ENCODE measurements around the gene DMRT2. TPM values are rescaled to one million over a fixed set of nuclear protein-coding genes. Genes with fewer than 3 reads are reported as not detected.
A peak's percentile ranks its signal among the peaks of the same experiment; 100 is the strongest.

Gene DMRT2
- total and polyA plus RNA-seq, 12 donors: 0.11 to 1.3 (median 0.27) TPM; not detected in 8

GRCh38 chr9:1034271-1034670 is 15.9 kb upstream of the DMRT2 start:
- peaks cover 5% of the 10 kb centered on the region for H3K27me3 ChIP-seq
- DNase-seq: no peak
- H3K4me1 ChIP-seq (replicated peaks in 1 of 2): no peaks in the 10 kb centered on the region
- intact Hi-C loops (cut with DNase I): no loop called here
- no peak overlapping the region for H3K4me3 ChIP-seq
- no peaks in the 10 kb centered on the region for H3K36me3 ChIP-seq (replicated peaks in 1 of 2)
- no peaks in the 10 kb centered on the region for H3K9me3 ChIP-seq (replicated peaks in 1 of 3)
- no peak for TF ChIP-seq POLR2A (IDR thresholded peaks at IDR 0.05)
- no peak for TF ChIP-seq CTCF (IDR thresholded peaks at IDR 0.05)
- H3K27ac ChIP-seq: no peak overlapping the region
- 36 to 47% (median 40%) methylated on average over 3 of the region's 3 CpGs for WGBS, 4 donors

GRCh38 chr9:1039589-1039988 is 10.6 kb upstream of the DMRT2 start:
- Histone ChIP-seq H3K27ac (no peak overlapping the region), H3K36me3 (replicated peaks in 1 of 2) (no peaks in the 10 kb centered on the region), H3K4me3 (no peak overlapping the region), H3K9me3 (replicated peaks in 1 of 3) (no peaks in the 10 kb centered on the region), H3K4me1 (replicated peaks in 1 of 2) (no peaks in the 10 kb centered on the region), H3K27me3 (peaks cover 54% of the 10 kb centered on the region)
- DNase-seq: no peak
- 48 to 60% (median 51%) methylated on average over 4 of the region's 4 CpGs for WGBS, 4 donors
- TF ChIP-seq POLR2A (IDR thresholded peaks at IDR 0.05) (no peak), CTCF (IDR thresholded peaks at IDR 0.05) (no peak)
- intact Hi-C loops (cut with DNase I): no loop called here

- Histone ChIP-seq H3K27ac (no peak overlapping the region), H3K27me3 (peaks cover 80% of the 10 kb centered on the region), H3K9me3 (replicated peaks in 1 of 3) (no peaks in the 10 kb centered on the region), H3K4me3 (peak overlapping the region in 1 of 4 donors; percentile 29), H3K36me3 (replicated peaks in 1 of 2) (no peaks in the 10 kb centered on the region), H3K4me1 (replicated peaks in 1 of 2) (peaks cover 0 to 2% of the 10 kb centered on the region in 2 donors)
- TF ChIP-seq CTCF (IDR thresholded peaks at IDR 0.05) (no peak), POLR2A (IDR thresholded peaks at IDR 0.05) (no peak)
- WGBS, 4 donors: 2 to 4% (median 4%) methylated on average over 7 to 45 of the region's 45 CpGs
- DNase-seq: no peak
- intact Hi-C loops (cut with DNase I): no loop called here
Observed at GRCh38 chr9:1042466-1042865, 7.7 kb upstream of the DMRT2 start.

- 12 to 20% (median 16%) methylated on average over 9 to 11 of the region's 11 CpGs for WGBS, 4 donors
- Histone ChIP-seq H3K4me3 (no peak overlapping the region), H3K27ac (no peak overlapping the region), H3K36me3 (replicated peaks in 1 of 2) (no peaks in the 10 kb centered on the region), H3K4me1 (replicated peaks in 1 of 2) (peaks cover 0 to 4% of the 10 kb centered on the region in 2 donors), H3K9me3 (replicated peaks in 1 of 3) (no peaks in the 10 kb centered on the region), H3K27me3 (peaks cover 94% of the 10 kb centered on the region)
- no peak for DNase-seq
- TF ChIP-seq POLR2A (IDR thresholded peaks at IDR 0.05): no peak
- no peak for TF ChIP-seq CTCF (IDR thresholded peaks at IDR 0.05)
- intact Hi-C loops (cut with DNase I): no loop called here
Observed at GRCh38 chr9:1044643-1045042, 5.5 kb upstream of the DMRT2 start.
